Measurements from ENCODE around the gene MACROH2A2. TPM values are rescaled to one million over a fixed set of nuclear protein-coding genes. Genes with fewer than 3 reads are reported as not detected.
"Not testable (repeated sequence)": the region's sequence is repeated elsewhere in the genome, so short reads cannot be mapped to it uniquely, and the experiment has no call there.

MACROH2A2 gene
- total and polyA plus RNA-seq, 2 experiments from 2014 or later = 11.6 to 16.2 TPM

- Histone ChIP-seq H3K4me1 (ENCODE audit: insufficient read depth) (peaks cover 15% of the 10 kb centered on the region), H3K79me2 (replicated peaks; ENCODE audit: insufficient read depth) (peaks cover 54% of the 10 kb centered on the region), H4K20me1 (replicated peaks; ENCODE audit: insufficient read depth) (peaks cover 35% of the 10 kb centered on the region)
- H3K4me3 ChIP-seq; H3K4me2 ChIP-seq; H3K27ac ChIP-seq (ENCODE audit: low read depth); H3K27ac Mint-ChIP-seq; H3K27me3 ChIP-seq (ENCODE audit: insufficient read depth); DNase-seq (ENCODE audit: low spot score); H3K4me3 Mint-ChIP-seq; ATAC-seq; H3K9me3 Mint-ChIP-seq; H2AFZ ChIP-seq; H3K27me3 Mint-ChIP-seq (ENCODE audit: insufficient read depth, low read depth, poor library complexity); H3K9me2 ChIP-seq (ENCODE audit: insufficient read depth); H3K36me3 ChIP-seq (ENCODE audit: insufficient read depth); H3F3A ChIP-seq (replicated peaks; ENCODE audit: low read depth): not testable (repeated sequence)
- H3K4me1 Mint-ChIP-seq = peaks cover 21% of the 10 kb centered on the region; the same call in 2 of the 3 replicates
- H3K36me3 Mint-ChIP-seq (ENCODE audit: low read depth) = peaks cover 46% of the 10 kb centered on the region
Measured at GRCh38 chr10:70159366-70159765, 106.7 kb downstream of the MACROH2A2 start.

GRCh38 chr10:70160798-70161197, 108.2 kb downstream of the MACROH2A2 start:
- H3K79me2 ChIP-seq (replicated peaks; ENCODE audit: insufficient read depth) = peaks cover 68% of the 10 kb centered on the region
- H3K4me1 ChIP-seq (ENCODE audit: insufficient read depth) = peaks cover 12% of the 10 kb centered on the region
- TF ChIP-seq ZNF331 (CRISPR knock-in tag; IDR thresholded peaks at IDR 0.05; ENCODE audit: low read depth) (no peak), EZH2phosphoT487 (IDR thresholded peaks at IDR 0.05; ENCODE audit: unreplicated experiment) (no peak), ETS1 (IDR thresholded peaks at IDR 0.05) (no peak), ZNF462 (CRISPR knock-in tag; IDR thresholded peaks at IDR 0.05) (no peak), CTCF (conservative IDR thresholded peaks at IDR 0.05; ENCODE audit: low read depth in 2 of 2) (no peak), NANOG (IDR thresholded peaks at IDR 0.05; ENCODE audit: borderline replicate concordance) (no peak), REST (IDR thresholded peaks at IDR 0.05; ENCODE audit: unreplicated experiment) (no peak)
- H4K20me1 ChIP-seq (replicated peaks; ENCODE audit: insufficient read depth) = peaks cover 41% of the 10 kb centered on the region
- no peak overlapping the region for H3K4me3 Mint-ChIP-seq
- H3K4me2 ChIP-seq = no peak overlapping the region
- H3F3A ChIP-seq (replicated peaks; ENCODE audit: low read depth) = no peaks in the 10 kb centered on the region
- H3K4me1 Mint-ChIP-seq = peaks cover 14% of the 10 kb centered on the region; the same call in 2 of the 3 replicates
- peaks cover 2% of the 10 kb centered on the region for H3K27me3 Mint-ChIP-seq (ENCODE audit: insufficient read depth, low read depth, poor library complexity)
- H3K36me3 Mint-ChIP-seq (ENCODE audit: low read depth) = peaks cover 40% of the 10 kb centered on the region
- DNase-seq (ENCODE audit: low spot score) = no peak
- H3K9me2 ChIP-seq (ENCODE audit: insufficient read depth) = no peaks in the 10 kb centered on the region
- no peaks in the 10 kb centered on the region for H3K27me3 ChIP-seq (ENCODE audit: insufficient read depth)
- no peaks in the 10 kb centered on the region for H3K9me3 Mint-ChIP-seq
- no peak overlapping the region for H3K27ac Mint-ChIP-seq
- ATAC-seq = no peak
- H3K27ac ChIP-seq (ENCODE audit: low read depth) = no peak overlapping the region
- no peak overlapping the region for H2AFZ ChIP-seq
- H3K4me3 ChIP-seq = no peak overlapping the region
- 0 out of 2 replicates have a peak, but pooled peaks cover 7% of the 10 kb centered on the region for H3K36me3 ChIP-seq (ENCODE audit: insufficient read depth)

All from GM23338 (cell line).